ENCODE data around the gene GRIN2A.

Gene GRIN2A

DNA sequence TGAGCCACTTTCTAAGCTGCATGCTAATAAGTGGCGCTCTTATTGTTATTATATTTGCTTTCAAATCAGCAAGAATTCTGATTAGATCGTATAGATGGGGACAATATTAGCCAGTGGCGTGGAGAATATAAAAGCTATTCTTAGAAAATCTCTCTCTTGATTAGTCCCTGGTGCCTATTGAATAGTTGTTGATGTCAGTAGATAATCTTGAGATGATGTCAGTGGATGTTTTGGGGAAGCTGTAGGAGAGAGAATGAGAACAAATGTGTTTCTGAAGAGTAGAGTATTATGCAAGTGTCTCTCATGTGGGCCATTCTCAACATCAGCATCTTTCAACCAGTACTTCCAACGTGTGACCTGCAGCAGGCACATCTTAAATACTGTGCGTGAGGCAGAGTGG is 445.7 kb downstream of the GRIN2A start:
- no peak for DNase-seq

GRCh38 chr16:9723136-9723535 is 459.1 kb downstream of the GRIN2A start:
- no peak for DNase-seq

DNA sequence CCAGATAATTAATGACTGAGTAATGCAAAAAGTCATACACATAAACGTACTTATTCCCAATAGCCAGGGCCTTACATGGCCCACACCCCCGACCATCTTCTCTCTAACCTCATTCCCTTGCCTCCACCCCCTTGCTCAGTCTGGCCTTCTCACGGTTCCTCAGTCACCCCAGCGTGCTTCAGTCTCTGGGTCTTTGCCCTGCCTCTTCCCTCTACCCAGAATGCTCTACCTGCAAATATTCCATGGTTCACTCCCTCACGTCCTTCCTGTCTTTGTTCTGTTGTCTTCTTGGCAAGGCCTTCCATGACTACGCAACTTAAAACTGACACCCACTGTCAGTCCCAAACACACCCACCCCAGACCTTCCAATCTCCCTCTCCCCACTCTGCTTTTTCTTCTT is 468.3 kb downstream of the GRIN2A start:
- DNase-seq: no peak

GRCh38 chr16:9713156-9713555 is 469.1 kb downstream of the GRIN2A start:
- DNase-seq: no peak

GRCh38 chr16:9708972-9709620 is 473.1 kb downstream of the GRIN2A start:
- no peak for DNase-seq

DNA sequence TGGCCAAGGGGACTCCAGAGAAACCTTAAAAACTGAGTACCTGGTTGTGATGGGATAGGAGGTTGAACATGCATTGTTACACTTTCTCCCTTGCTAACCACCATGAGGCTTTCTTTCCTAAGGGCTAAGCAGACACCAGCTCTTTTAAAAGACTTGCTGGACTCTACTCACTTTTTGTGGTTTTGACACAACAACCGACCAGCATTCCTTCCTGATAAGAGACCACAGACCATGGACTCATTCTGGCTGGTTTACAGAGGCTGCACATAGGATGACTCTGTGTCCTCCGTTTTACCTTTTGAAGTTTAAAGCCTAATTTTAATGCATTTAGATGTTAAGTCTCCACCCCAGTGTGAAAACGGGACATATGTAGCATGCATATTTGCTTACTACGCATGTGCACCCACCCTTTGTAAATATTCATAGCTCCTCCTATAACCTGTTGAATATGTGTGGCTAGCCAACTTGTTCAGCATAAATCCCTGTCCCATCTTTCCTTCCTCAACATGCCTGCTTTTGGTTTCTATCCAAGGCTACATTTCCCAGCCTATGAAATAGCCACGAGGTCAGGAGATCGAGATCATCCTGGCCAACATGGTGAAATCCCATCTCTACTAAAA is 475.9 kb downstream of the GRIN2A start:
- no peak for DNase-seq

DNA sequence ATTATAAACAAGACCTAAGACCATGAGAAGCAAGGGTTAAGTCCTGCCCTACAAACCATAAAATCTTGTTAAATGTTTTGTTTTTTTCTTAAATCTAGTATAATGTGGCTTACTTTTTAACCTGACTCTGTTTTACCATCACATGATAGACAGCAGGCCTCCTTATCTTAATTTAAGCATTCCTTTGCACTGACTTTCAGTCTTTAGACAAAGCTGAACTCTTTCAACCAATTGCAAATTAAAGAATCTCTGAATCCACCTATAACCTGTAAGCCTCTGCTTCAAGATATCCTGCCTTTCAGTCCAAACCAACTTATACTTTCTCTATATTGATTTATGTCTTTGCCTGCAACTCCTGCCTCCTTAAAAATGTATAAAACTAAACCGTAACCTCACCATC is 478.5 kb downstream of the GRIN2A start:
- no peak for DNase-seq

All from eye (tissue), 1 donor.